Glomerular endothelial cell (primary cell): ENCODE results near the gene AP4B1. TPM values are rescaled to one million over a fixed set of nuclear protein-coding genes. Genes with fewer than 3 reads are reported as not detected.
"Not testable (repeated sequence)": the region's sequence is repeated elsewhere in the genome, so short reads cannot be mapped to it uniquely, and the experiment has no call there.

Experiments
- DNase-seq: peaks from one replicate; pipeline ENCODE4 v3.0.0-alpha.2; 2011; ENCODE audit warnings: low read depth, low spot score; ENCODE audit errors: extremely low read depth
- total RNA-seq: library from RNA; depleted of rRNA; stranded (reverse); fragments of >200 nt; gene quantifications from 2 replicates; pipeline ENCODE4 v1.2.3, GENCODE V29; 2015

The AP4B1 gene
- total RNA-seq, 1 donor from 2014 or later = 25.5 TPM

GRCh38 chr1:113859478-113860175, 45.0 kb downstream of the AP4B1 start:
- DNase-seq = no peak

GRCh38 chr1:113858982-113859381, 45.6 kb downstream of the AP4B1 start:
- DNase-seq = no peak

GRCh38 chr1:113858418-113858817, 46.2 kb downstream of the AP4B1 start:
- no peak for DNase-seq

- no peak for DNase-seq
Measured at GRCh38 chr1:113857776-113858175, 46.8 kb downstream of the AP4B1 start.

GRCh38 chr1:113856401-113856790, 48.2 kb downstream of the AP4B1 start:
- DNase-seq = no peak

- DNase-seq = no peak
Measured at GRCh38 chr1:113855630-113856400, 48.8 kb downstream of the AP4B1 start.

- no peak for DNase-seq
Measured at GRCh38 chr1:113854234-113854633, 50.4 kb downstream of the AP4B1 start.

- DNase-seq = not testable (repeated sequence)
Measured at GRCh38 chr1:113852694-113853093, 51.9 kb downstream of the AP4B1 start.

GRCh38 chr1:113850127-113850796, 54.3 kb downstream of the AP4B1 start:
- DNase-seq = no peak

- no peak for DNase-seq
Measured at GRCh38 chr1:113849072-113849471, 55.5 kb downstream of the AP4B1 start.

- DNase-seq = no peak
Measured at GRCh38 chr1:113846391-113847035, 58.1 kb downstream of the AP4B1 start.

Other genes with a start within 250 kb of the AP4B1 start
- gene PHTF1, start 145.3 kb downstream of the AP4B1 start, total RNA-seq = 37.7 and 38.7 TPM in 2 replicates
- gene RSBN1, start 92.3 kb downstream of the AP4B1 start, total RNA-seq = 6.8 and 11.3 TPM in 2 replicates
- 1.1 and 2.3 TPM in 2 replicates for gene PTPN22, start 33.1 kb downstream of the AP4B1 start, total RNA-seq
- 0.10 and 0.23 TPM in 2 replicates for gene BCL2L15, start 17.2 kb downstream of the AP4B1 start, total RNA-seq
- gene DCLRE1B, start 527 bp upstream of the AP4B1 start, total RNA-seq = 4.9 and 8.1 TPM in 2 replicates
- 23.9 and 33.6 TPM in 2 replicates for gene HIPK1, start 24.5 kb upstream of the AP4B1 start, total RNA-seq
- gene OLFML3, start 74.7 kb upstream of the AP4B1 start, total RNA-seq = 4.1 and 8.6 TPM in 2 replicates
- gene SYT6, start 249.1 kb upstream of the AP4B1 start, total RNA-seq = not detected in 2 replicates